ENCODE data around the gene PNMA1.
A peak's percentile ranks its signal among the peaks of the same experiment; 100 is the strongest.
"Not testable (repeated sequence)": the region's sequence is repeated elsewhere in the genome, so short reads cannot be mapped to it uniquely, and the experiment has no call there.

Gene PNMA1

DNA sequence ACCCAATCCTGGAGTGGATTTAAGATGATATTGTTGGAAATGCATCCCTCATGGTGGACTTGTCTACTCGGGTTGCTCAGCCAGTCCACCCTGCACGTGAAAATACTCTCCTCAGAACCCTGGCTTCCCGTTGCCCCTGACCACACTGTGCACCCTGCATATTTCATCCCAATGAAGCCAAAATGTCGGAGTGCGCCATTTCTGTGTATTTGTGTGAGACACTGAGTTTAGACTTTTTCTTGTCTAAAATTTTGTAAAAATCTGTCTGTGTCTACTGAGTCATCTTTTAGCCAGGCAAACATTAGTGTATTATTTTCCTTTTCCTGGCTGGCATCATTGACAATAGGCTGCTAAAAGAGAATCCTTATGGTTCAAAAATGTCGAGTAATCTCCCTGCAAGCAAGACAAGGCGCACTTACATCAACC lies 485 bp upstream of the PNMA1 start:
- peak in 1 of 2 experiments; percentile 71 for DNase-seq

DNA sequence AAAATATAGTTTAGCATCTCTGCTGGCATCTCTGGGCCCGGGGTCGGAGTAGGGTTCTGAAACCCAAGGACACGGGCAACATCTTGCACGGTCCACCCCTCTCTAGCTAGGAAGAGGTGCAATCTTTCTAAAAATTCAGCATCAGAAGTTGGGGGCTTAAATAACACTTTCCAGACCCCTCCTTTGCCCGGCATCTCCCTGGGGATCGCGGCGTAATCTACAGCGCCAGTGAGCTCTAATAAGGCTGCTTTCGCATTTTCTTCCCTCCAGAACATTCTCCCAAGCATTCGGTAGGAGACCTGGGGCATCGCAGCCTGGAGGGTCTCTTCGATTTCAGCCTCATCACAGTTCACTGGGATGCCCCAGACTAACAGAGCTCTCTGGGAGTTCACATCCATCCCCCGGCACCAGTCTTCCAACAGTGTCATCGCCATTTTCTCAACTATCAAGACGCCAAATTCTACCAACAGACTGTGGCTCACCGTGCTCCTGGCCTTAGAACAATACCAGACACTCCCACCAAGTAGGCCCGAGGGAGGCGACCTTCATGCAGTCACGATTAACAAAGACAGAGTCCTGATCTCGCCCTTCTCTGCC lies 880 bp downstream of the PNMA1 start:
- no peak for DNase-seq

DNA sequence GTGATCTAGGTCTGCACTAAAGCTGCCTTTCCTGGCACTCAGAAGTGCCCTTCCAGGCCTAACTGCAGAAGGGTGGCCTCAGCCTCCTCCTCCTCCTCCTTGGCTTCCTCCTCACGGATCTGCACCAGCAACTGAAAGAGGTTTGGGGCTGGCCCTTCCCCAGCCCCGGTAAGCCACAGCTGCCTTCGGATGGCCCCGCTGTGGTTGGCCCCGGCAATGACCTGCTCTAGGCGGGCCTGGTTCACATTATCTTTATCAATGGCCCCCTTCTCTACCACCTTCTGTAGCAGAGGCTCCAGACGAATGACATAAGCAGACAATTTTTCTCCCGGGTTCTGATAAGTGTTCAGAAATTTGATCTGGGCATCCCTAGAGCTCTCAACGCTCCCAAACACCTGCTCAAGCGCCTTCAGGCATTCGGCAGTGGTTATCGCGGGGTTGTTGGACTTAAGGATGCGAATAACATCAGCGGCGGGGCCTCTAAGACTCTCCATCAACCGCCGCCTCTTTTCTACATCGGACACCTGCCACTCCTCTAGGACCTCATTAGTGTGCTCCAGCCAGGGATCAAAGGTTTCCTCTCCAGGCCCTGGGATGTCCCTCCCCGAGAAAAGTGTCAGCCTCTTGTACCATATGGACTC lies 1.5 kb downstream of the PNMA1 start:
- no peak for DNase-seq

DNA sequence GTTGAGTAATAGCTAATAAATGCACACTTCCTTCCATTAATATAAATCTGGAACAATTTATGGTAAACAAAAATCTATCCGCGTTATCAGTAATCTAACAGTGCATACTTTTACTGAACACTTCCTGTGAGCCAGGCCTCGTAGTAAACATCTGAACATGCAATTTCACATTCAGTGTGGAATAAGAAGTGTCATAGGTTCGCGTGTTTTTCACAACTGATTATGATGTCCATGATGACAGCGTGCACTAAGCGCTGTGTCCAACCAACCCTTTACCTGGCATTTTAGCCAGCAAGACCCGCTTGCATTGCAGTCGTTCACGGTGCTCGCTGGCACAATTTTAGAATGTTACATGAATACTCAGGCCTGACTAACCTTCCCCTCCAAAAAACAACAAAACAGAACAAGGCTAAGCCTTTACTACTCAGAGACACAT lies 2.1 kb downstream of the PNMA1 start:
- no peak for DNase-seq

DNA sequence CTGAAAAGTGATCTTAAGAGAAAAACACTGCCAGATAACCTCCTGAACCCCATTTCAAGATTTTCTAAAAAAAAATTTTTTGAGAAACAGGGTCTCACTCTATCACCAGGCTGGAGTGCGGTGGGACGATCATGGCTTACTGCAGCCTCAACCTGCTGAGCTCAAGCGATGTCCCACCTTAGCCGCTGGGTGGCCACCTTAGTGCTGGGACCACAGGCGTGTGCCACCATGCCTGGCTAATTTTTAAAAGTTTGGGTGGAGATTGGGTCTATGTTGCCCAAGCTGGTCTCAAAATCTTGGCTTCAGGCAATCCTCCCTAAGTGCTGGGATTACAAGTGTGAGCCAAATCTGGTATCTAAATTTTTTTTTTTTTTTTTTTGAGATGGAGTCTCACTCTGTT lies 3.4 kb downstream of the PNMA1 start:
- DNase-seq, result no peak

DNA sequence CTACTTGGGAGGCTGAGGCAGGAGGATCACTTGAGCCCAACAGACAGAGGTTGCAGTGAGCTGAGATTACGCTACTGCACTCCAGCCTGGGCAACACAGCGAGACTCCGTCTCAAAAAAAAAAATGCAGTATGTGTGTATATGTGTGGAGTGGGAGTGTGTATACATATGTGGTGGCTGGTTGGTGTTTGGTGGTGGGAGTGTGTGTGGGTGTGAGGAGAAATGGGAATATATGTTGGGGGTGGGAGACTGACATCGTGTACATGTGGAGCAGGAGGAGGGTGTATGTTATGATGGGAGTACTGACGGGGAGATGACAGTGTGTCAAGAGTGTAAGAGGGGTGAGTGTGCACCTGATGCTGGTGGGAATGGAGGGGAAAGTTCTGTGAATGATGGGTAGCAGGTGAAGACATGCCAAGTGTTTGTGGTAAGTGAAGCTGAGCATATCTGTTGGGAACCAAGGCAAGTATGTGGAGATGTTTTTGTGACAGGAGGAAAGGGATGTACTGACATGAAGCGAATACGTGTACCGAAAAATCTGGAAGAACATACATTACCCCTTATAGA lies 4.2 kb downstream of the PNMA1 start:
- no peak for DNase-seq

DNA sequence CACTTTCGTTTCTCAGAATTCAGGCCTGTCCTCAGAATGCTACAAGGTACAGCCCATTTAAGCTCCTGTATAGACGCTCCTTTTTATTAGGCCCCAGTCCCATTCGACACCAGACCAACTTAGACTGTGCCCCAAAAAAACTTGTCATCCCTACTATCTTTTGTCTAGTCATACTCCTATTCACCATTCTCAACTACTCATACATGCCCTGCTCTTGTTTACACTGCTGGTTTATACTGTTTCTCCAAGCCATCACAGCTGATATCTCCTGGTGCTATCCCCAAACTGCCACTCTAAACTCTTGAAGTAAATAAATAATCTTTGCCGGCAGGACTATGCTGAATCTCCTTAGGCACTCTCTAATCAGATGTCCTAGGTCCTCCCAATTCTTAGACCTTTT lies 6.1 kb downstream of the PNMA1 start:
- DNase-seq, result not testable (repeated sequence)

DNA sequence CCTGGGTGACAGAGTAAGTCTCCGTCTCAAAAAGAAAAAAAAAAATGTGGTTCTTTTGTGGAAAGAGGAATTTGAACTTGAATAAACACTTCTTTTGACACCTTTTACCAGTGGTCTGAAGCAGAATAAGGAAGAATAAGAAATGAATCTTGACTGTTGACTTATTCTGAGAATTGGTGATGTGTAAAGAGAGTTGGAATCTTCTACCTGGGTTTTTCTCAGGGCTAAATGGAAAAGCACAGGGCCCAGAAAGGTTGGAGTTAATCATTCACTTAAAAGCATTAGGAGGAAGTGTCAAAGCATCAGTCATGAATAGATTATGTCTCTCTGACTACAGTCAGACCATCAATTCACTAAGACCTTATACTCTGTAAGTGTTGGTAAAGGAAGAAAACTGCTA lies 13.9 kb downstream of the PNMA1 start:
- no peak for DNase-seq

DNA sequence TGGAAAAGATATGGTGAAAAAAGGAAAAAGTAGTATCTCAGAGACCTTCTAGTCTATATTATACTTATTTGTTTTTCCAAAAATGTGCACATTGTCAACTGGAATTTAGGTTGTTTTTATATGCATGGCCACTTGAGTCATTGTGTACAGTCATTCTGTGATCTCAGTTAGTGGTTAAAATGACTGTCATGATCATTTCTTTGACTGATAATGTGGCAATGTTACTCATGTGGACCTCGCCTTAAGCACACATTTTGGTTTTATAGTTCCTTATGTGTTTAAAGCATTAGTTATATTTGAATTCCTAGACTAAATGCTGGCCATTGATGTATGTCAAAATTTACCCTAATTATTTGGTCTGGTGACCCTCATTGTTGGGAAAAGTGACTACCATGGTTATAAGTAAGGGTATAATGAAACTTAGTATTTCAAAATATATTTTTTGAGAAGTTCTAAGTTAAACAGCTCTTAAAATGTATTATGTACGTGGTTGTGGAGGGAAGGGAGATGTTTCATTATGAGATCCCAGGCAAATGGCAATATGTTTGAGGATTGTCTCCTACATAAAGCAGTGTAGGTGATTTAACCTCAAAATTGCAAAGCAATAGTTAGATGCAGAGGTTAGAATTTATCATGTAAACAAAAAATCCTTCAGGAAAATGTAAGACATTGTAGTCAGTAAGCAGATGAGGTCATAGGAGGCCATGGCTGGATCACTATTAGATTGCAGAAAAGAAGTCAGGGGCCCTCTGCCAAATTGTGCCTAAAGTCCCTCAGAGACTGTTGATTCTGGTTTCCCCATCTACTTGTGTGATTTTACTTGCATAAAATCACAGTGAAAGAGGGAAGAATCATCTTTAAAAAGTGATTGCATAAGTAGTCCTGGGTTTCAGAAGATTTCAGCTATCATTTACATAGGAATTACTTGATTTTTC lies 17.5 kb downstream of the PNMA1 start:
- DNase-seq, result peak; percentile 14 to 31

DNA sequence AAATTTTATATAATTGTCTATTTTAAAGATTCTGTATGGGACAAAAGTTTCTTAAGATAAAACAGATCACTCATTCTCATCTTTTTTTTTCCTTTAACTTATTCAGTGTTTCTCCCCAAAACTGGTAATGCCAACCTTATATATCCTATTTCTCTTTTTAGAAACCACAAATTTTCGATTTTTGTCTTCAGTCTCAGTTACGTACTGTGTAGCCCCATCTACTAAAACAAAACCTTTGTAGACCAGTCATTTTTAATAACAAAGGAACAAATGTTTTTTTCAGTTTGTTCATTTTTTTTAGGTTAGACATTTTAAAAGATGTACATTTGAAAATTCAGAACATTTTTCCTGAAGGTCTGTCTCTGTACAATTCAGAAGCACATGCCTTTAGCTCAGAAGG lies 18.2 kb downstream of the PNMA1 start:
- no peak for DNase-seq

DNA sequence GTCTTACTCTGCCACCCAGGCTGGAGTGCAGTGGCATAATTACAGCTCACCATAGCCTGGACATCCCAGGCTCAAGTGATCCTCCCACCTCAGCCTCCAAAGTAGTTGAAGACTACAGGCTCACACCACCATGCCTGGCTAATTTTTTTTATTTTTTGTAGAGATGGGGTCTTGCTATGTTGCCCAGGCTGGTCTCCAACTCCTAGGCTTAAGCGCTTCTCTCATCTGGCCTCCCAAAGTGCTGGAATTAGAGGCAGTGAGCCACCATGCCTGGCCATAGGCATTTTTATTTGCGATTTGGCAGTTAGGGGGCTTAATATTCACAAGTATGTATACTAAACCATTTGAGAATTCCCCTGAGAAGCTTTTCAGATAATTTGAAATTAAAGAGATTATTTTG lies 19.1 kb downstream of the PNMA1 start:
- DNase-seq, result no peak

DNA sequence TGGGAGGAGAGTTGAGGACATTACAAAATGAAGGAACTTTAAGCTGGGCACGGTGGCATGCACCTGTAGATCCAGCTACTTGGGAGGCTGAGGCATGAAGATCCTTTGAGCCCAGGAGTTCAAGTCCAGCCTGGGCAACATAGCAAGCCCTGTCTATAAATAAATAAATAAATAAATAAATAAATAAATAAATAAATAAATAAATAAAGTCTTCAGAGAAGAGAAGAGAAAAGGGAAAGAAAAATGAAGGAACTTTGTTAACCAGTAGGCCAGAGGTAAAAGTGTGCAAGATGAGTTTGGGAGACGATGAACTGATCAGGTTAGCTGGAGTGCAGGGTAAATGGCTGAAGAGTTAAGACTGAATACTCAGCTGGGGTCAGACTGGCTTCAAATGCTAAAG lies 20.1 kb downstream of the PNMA1 start:
- DNase-seq, result no peak

DNA sequence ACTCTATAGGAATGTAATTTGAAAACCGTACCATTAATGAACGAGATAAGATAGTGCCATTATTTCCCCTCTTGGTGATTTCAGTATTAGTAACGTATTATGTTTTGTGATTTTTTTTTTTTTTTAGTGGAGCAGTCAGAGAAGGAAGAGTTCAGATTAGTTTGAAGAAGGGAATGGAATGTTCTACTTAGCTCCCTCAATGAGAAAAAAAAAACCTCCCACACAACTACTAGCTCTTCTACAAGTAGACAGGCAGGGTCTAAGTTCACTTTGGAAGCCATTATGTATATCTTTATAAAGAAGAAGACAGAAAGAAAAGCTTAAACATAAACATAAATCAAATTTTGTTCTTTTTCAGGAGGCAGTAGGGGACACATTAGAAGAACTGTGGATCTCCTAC lies 27.3 kb downstream of the PNMA1 start:
- DNase-seq, result no peak

DNA sequence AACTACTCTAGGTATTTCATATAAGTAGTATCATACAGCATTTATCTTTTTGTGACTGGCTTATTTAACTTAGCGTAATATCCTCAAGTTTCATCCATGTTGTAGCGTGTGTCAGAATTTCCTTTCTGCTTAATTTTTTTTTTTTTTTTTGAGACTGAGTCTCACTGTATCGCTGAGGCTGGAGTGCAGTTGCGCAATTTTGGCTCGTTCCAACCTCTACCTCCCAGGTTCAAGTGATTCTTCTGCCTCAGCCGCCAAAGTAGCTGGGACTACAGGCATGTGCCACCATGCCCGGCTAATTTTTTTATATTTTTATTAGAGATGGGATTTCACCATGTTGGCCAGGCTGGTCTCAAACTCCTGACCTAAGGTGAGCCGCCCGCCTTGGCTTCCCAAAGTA lies 28.9 kb downstream of the PNMA1 start:
- no peak for DNase-seq

DNA sequence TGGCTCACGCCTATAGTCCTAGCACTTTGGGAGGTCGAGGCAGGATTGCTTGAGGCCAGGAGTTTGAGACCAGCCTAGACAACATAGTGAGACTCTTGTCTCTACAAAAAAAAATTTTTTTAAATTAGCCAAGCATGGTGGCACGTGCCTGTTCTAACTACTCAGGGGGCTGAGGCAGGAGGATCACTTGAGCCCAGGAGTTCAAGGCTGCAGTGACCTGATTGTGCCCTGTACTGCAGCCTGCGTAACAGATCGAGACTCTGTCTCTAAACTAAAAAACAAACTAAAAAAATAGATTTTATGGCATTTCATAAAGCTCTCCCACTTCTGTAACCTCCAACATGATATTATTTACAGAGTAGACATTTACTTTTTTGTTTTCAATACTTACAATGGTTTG lies 29.6 kb downstream of the PNMA1 start:
- DNase-seq, result no peak

DNA sequence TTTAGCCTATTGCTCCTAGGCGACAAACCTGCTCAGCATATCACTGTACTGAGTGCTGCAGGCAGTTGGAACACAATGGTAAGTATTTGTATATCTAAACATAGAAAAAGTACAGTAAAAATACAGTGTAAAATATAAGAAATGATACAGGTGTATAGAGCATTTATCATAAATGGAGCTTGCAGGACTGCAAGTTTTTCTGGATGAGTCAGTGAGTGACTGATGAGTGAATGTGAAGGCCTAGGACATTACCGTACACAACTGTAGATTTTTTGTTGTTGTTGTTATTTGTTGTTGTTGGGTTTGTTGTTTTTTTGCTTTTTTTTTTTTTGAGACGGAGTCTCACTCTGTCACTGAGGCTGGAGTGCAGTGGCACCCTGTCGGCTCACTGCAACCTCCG lies 33.4 kb downstream of the PNMA1 start:
- DNase-seq, result no peak

DNA sequence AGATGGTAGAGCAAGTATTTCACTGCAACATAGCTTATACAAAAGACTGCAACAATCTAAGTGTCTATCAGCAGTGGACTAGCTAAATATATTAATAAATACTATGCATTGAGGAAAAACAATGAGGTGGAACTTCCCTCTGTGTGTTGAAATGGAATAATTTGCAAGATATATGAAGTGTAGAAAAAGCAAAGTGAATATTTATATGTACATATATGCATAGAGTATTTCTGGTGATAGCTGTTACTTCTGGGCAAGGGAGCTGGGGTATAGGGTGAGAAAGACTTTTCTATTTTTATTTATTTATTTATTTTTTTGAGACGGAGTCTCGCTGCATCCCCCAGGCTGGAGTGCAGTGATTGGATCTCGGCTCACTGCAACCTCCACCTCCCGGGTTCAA lies 35.5 kb downstream of the PNMA1 start:
- DNase-seq, result no peak

DNA sequence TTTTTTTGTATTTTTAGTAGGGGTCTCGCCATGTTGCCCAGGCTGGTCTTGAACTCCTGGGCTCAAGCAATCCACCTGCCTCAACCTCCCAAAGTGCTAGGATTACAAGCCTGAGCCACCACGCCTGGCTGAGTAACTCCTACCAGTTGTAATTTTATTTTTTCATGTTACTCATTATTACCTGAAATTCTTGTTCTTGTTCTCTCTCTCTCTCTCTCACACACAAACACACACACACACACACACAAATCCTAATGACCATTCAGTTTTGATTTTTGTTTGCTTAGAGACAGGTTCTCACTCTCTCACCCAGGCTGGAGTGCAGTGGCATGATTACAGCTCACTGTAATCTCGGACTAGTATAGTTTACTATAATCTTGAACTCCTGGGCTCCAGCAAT lies 39.2 kb downstream of the PNMA1 start:
- DNase-seq, result no peak

DNA sequence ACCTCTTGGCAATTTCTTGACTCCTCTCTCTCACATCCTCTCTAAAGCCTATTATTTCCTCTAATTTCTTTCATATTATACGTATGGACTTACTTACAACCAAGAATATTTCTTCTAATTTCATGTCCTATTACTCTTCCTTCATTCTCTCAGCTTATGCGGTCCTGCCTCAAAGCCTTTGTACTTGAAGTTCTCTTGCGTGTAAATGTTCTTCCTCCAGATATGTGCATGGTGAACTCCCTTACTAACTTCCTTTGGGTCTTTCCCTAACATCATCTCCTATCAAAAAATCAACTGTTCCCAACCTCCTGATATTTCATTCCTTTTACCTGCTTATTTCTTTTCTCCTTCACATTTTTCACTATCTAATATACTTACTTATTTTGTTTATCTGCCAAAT lies 46.3 kb downstream of the PNMA1 start:
- no peak for DNase-seq

DNA sequence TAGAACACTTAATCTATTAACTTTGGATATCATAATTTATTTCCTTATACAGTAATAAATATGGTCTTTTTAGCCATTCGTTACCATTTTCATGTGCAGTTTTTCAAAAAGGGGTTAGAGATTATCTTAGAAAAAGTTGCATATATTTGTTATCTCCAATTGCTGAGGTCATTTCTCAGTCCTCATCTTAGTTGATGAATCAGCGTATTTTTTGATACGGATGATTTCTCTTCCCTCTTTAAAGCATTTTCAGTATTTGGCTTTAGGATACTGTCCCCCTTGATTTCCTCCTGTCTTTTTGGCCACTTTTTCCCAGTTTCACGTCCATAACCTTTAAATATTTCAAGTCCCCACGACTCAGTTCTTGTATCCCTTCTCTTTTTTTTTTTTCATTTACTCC lies 47.6 kb downstream of the PNMA1 start:
- no peak for DNase-seq

DNA sequence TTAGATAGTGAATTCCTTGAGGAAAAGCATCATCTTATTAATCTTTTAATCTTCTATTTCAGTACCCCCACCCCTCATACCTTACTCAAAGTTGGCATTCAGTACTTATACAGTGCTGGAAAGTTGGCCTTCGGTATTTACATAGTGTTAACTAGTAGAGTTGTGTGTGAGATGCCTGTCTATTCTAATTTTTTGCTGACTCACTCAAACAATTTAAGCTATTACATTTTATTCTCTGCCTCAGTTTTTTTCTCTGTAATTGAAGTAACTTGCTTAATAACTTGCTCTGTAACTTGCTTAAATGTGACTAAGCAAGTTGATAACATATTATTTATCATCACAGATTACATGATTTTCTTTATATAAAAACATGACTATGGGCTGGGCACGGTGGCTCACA lies 49.1 kb downstream of the PNMA1 start:
- no peak for DNase-seq

DNA sequence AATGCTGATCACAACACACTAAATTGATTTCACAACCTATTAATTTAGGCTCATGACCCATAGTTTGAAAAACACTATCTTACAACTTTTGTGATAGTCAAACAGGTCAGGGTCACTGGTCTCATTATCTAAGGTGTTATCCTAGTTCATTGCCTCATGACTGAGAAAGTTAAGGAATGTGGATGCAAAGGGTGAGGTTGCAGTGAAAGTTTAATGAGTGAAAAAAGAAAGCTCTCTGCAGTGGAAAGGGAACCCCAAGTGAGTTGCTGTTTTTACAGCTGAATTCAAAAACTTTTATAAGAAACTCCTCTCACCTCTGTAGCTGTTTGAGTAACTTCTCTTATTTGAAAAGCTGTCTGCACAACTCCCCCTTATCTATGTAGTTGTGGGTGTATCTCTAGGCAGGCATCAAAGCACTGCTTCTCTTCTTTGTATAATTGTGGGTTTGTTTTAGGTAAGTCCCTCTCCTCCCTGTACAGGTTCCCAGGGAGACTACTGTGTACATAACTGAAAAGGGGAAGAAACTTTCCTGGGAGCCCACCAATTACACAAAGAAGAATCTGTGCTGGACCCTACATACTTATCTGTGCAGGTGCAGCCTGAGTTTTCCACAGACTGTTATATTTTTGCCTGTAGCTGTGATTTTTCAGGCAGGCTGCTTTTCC lies 50.5 kb downstream of the PNMA1 start:
- no peak for DNase-seq

DNA sequence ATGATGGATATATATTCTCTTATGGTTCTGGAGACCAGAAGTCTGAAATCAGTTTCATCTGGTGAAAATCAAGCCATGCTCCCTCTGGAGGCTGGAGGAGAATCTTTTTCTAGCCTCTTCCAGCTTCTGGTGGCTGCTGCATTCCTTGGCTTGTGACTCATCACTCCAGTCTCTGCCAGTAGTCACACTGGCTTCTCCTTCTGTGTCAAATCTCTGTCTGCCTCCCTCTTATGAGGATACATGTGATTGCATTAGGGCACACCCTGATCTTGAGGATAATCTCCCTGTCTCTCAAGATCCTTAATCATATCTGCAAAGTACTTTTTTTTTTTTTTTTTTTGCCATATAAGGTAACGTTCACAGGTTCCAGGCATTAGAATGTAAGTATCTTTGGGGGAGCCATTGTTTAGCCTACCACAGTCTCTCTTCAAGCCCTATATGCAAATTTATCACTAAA lies 51.7 kb downstream of the PNMA1 start:
- DNase-seq, result peak; percentile 82 to 96
